HG03575 (cell line): ENCODE results near the gene CBX7.

Experiments used
- ATAC-seq: cut with Tn5 transposase; IDR thresholded peaks from one replicate; pipeline ENCODE4 v1.9.1; 2021; ENCODE audit not compliant: unreplicated experiment, insufficient number of reproducible peaks, low FRiP score; ENCODE audit errors: extremely low read depth

CBX7 gene

GRCh38 chr22:39103431-39103830, 49.0 kb downstream of the CBX7 start:
- no peak for ATAC-seq

- no peak for ATAC-seq
Measured at GRCh38 chr22:39101226-39101625, 51.3 kb downstream of the CBX7 start.

DNA sequence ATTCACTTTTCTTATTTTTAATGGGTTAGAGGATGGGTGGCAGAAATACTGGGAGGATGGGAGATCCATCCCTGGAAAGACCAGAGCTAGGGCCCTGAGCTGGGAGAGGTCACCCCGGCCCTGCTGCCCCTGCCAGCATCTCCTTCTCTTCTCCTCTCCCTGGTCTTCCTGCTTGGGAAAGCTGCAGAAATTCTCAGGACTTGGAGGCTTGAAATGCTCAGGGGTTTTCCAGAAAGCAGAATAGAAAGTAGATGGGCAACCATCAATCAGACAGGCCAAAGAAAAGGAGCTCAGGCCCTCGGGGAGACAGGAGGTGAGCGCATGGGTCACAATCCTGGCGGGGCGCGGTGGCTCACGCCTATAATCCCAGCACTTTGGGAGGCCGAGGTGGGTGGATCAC, 53.9 kb downstream of the CBX7 start:
- ATAC-seq, result no peak

DNA sequence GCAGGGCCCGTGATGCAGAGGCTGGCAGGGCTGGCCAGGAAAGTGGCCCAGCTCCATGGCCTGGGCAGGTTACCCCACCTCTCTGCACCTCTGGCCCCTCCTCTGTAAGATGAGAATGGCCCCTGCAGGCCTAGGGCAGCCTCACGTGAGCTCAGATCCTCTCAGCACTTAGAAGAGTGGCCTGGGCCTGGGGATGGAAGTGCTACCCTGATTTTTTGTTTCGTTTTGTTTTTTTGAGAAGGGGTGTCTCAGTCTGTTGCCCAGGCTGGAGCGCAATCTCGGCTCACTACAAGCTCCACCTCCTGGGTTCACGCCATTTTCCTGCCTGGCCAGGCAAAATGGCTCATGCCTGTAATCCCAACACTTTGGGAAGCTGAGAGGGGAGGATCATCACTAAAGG, 54.5 kb downstream of the CBX7 start:
- ATAC-seq, result no peak

GRCh38 chr22:39097098-39098020, 55.1 kb downstream of the CBX7 start, which contains the start of gene APOBEC3H:
Gene APOBEC3H, plus strand, starts transcription at chr22:39097244. Its CDS starts 3,035 bp downstream, at chr22:39100279.
- no peak for ATAC-seq

- ATAC-seq, result no peak
Measured at GRCh38 chr22:39095971-39096370, 56.5 kb downstream of the CBX7 start.

- ATAC-seq, result no peak
Measured at GRCh38 chr22:39094717-39095389, 57.6 kb downstream of the CBX7 start.

GRCh38 chr22:39092111-39092862, 60.2 kb downstream of the CBX7 start:
- no peak for ATAC-seq

- no peak for ATAC-seq
Measured at GRCh38 chr22:39091126-39092081, 61.1 kb downstream of the CBX7 start.

DNA sequence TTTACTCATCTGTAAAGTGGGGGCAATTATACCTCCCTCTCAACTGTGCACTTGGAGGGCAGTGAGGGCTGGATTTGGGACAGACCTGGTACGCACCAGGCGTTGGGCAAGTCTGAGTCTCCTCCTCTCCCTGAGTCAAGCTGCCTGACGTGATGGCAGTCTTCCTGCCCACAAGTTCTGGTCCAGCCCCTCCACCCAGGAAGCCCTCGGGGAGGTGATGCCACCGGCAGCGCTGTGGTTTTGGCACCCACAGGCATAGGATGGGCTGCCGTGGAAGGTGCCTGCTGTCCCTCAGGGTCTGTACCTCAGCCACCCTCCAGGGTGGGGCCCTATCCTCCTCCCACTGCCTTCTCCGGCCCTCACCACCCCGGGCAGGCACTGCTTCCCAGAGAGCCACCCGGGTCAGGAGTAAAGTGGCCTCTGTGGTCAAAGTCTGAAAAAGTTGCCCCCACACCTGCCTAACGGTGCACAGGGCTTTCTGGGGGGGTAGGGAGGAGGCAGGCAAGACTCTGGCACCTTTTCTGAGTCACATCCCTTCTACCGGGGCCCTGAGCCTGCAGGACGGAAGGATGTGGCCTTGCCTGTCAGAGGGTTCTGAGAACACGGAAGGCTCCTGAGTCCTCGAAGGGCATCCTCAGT, 61.9 kb downstream of the CBX7 start:
- ATAC-seq, result no peak

GRCh38 chr22:39089928-39090327, 62.6 kb downstream of the CBX7 start:
- no peak for ATAC-seq

GRCh38 chr22:39088685-39089032, 63.8 kb downstream of the CBX7 start:
- ATAC-seq, result no peak

DNA sequence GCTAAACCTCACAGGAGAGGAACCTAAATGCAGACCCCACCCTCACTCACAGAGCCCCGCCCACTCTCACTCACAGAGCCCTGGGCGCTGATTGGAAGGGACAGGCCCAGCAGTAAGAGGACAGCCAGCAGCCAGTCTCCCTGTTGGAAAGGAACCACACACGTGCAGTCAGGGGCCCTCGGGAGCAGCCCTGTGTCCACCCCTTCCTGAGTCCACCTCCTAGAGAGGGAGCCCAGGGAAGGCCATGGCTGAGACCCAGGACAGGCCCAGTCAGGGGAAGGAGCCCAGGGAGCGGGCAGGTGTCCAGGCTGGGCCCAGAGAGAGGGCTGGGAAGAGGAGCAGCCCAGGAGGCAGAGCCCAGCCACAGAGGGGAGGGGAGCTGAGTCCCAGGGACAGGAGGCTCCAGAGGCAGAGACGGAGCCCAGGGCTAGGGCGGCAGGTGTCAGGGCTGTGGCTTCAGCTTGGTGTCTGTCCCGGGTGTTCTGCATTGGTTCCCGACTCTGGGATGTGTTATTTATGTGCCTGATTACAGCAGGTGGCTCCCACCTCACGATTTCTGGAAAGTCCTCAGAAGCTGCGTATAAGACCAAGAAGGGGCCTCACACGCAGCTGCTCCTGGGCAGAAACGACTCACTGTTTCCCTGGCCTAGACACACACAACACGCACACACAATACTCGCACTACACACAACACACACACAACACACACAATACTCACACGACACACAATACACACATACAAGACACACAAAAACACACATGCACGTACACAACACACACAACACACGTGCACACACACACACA, 64.4 kb downstream of the CBX7 start:
- ATAC-seq, result no peak

DNA sequence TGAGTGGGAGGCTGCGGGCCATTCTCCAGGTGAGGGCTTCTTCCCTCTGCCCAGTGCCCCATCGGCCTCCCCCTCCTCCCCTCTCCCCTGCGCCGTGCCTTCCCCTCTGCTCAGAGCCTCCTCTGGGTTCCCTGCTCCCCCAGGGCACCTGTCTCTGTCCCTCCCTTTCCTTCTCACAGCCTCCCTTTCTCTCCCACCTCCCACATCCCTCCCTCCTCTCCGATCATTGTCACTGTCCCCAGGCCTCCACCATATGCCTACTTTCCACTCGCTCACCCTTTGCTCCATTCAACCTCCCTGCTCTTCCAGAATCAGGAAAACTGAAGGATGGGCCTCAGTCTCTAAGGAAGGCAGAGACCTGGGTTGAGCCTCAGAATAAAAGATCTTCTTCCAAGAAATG, 65.4 kb downstream of the CBX7 start:
- ATAC-seq, result no peak

DNA sequence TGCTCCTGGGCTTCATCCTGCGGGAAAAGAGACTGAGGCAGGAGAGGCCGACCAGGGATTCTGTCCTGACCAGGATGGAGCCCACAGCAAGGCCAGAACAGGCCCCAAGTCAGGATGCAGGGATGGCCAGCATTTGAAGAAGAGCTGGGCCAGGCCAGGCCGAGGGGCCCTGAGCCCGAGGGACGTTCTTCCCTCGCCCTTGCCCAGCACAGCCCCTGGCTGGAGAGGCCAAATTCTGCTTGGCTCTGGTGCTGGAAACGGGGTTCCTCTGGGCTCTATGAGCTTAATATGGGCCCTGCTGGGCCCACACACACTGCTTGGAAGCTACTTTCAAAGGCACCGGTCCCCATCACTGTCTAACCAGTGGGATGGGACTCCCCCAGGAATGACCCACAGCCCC, 67.8 kb downstream of the CBX7 start:
- no peak for ATAC-seq

GRCh38 chr22:39083212-39084165, 69.0 kb downstream of the CBX7 start:
- no peak for ATAC-seq
